Measurements from ENCODE around the gene NOD1.
"Not testable (repeated sequence)": the region's sequence is repeated elsewhere in the genome, so short reads cannot be mapped to it uniquely, and the experiment has no call there.

- TF ChIP-seq EZH2phosphoT487 (IDR thresholded peaks at IDR 0.05; ENCODE audit: insufficient read depth, low read depth); EZH2 (IDR thresholded peaks at IDR 0.05; ENCODE audit: insufficient read depth, poor library complexity, severe bottlenecking): not testable (repeated sequence)
Observed at GRCh38 chr7:30509171-30509857, 30.7 kb upstream of the NOD1 start.

Measured in GM23248 (cell line).